HG03196 (cell line): Measurements from ENCODE around the gene CELF1.

ENCODE experiments used
- ATAC-seq: cut with Tn5 transposase; IDR thresholded peaks from one replicate; pipeline ENCODE4 v1.9.1; 2021; ENCODE audit not compliant: unreplicated experiment

CELF1 gene

GRCh38 chr11:47552566-47553405, at the start of gene CELF1:
Gene CELF1 (minus strand): TSS chr11:47553132. CDS start chr11:47499523, 53,609 bp downstream.
- ATAC-seq: peak; percentile 87

GRCh38 chr11:47599902-47600301, 47.0 kb upstream of the CELF1 start:
- ATAC-seq: no peak

DNA sequence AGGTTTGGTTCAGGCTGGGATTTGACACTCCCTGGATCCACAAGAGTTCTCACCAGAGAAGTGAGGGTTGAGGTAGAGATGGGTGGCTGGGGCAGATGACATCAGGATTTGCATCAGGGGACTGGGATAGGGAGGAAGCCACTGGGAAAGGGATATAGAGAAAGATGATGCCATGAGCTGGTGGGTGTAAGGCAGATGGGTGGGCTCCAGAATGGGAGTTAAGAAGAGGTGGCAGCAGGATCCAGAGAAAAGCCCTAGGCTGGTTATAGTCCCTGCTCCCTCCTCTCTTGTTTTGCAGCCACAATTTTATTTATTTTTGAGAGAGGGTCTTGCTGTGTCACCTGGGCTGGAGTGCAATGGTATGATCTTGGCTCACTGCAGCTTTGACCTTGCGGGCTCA, 43.0 kb upstream of the CELF1 start:
- ATAC-seq: no peak

GRCh38 chr11:47595029-47595428, 42.1 kb upstream of the CELF1 start:
- ATAC-seq: no peak

DNA sequence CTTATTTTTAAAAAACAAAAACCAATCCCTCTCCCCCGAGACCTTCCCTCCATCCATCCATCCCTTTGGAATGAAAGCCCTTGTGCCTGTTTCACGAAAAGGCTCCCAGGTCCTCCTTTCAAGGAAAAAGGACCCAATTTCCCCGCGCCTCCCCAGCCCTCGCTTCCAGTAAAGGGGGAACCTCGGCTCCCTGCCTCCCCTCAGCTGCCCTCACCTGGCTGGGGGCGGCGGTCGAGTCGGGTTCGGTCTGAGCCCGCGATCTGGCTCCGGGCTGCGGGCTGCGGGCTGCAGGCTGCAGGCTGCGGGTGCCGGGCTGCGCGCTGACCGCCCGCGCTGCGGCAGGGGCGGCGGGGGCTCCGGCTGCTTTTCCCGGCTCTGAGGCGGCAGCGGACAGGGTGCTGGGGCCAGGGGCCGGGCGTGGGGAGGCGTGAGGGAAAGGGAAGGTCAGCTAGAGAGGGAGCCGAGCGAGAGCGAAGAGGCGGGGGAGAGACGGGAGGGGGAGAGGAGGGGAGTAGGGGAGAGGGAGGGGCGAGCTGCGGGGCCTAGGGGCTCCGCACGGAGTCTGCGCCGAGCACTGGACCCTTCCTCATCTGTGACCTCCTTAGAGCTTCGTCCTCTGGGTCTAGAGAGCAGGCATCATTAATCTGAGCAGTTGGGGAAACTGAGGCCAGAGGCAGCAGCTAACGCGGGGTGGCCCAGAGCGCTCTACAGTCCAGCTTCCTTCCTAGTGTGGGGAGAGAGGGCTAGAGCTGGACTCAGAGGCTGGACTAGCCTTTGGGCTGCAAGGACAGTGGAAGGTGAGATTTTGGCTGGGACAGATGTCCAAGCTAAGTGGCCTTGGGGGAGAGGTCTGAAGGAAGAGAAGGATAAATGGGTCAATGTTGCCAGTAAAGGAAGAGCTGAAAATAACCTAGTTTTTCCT, 41.3 kb upstream of the CELF1 start, which contains the start of gene C1QTNF4:
TSS of gene C1QTNF4 (minus strand) at position 478 of the 922 bp plus-strand sequence. CDS start 3,601 bp downstream, outside the sequence.
- no peak for ATAC-seq

- ATAC-seq: no peak
Measured at GRCh38 chr11:47593492-47593933, 40.6 kb upstream of the CELF1 start.

- ATAC-seq: no peak
Measured at GRCh38 chr11:47592970-47593369, 40.0 kb upstream of the CELF1 start.

DNA sequence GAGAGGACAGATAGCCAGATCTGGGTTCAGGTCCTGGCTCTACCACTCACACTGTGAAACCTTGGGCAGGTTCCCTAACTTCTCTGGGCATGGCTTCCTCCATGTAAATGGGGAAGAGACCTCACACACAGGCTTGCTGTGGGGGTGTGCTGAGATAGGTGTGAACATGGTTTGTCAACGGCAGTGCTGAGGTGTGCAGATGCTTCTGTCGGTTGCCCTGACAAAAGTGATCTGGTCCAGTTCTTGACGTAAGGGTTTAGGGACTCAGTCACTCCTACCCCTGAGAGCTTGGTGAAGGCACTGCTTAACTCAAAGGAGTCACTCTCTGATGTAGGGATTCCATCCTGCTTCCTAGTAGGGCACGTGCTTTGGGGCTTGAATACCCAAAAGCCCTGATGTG, 39.3 kb upstream of the CELF1 start:
- ATAC-seq: no peak

GRCh38 chr11:47591764-47592163, 38.8 kb upstream of the CELF1 start:
- ATAC-seq: no peak

- no peak for ATAC-seq
Measured at GRCh38 chr11:47589977-47590861, 37.3 kb upstream of the CELF1 start.

DNA sequence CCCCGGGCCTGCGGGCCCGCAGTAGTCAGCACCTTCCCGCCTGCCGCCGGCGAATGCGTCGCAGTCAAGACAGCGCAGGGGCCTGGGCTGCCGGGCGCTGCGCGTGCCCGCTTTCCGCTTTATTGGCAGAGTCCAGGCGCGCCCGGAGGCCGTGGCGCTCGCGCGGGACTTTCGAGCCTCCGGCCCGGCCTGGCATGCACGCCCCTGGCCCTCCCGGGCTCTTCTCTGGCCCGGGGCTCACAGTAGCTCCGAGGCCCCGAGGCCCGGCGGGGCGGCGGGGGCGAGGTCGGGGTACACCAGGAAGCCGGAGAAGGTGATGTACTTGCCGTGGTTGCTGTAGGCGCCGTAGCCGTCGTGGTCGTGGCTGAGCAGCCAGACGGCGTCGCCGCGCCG, 36.6 kb upstream of the CELF1 start:
- no peak for ATAC-seq

DNA sequence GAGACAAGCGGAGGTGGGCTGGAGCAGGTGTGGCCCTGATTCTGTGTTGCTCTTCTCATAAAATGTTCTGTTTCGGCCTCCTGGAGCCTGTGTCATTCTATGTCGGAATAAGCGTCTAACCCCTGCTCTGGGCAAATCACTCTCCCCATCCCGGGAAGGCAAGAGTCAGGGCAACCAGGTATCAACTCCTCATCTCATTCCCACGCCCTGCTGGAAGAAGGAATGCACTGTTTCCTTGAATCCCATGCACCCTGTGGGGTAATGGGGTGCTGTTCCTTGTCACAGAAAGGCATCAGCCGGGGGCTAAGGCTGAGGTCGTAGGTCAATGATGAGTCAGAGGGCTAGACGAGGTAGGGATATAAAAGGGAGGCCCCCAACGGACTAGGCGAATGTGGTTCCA, 36.2 kb upstream of the CELF1 start:
- no peak for ATAC-seq

DNA sequence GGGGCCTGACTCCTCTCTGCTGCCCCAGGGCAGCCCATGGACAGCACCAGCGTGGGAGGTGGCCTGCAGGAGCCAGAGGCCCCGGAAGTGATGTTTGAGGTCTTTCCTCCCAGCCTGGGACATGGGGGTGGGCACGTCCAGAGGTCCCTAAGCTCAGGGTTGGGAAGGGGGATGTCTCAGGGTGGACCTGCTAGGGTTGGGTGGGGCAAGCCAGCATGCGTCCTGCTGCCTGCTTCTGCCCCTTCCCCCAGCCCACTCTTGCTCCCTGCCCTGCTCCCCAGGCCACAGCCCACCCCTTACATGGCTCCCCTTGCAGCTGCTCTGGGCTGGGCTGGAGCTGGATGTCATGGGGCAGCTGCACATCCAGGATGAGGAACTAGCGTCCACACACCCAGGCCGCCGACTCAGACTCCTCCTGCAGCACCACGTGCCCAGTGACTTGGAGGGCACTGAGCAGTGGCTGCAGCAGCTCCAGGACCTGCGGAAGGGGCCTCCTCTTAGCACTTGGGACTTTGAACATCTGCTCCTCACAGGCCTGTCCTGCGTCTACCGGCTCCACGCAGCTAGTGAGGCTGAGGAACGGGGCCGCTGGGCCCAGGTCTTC, 34.9 kb upstream of the CELF1 start:
- no peak for ATAC-seq

GRCh38 chr11:47587039-47587716, 34.2 kb upstream of the CELF1 start:
- no peak for ATAC-seq

DNA sequence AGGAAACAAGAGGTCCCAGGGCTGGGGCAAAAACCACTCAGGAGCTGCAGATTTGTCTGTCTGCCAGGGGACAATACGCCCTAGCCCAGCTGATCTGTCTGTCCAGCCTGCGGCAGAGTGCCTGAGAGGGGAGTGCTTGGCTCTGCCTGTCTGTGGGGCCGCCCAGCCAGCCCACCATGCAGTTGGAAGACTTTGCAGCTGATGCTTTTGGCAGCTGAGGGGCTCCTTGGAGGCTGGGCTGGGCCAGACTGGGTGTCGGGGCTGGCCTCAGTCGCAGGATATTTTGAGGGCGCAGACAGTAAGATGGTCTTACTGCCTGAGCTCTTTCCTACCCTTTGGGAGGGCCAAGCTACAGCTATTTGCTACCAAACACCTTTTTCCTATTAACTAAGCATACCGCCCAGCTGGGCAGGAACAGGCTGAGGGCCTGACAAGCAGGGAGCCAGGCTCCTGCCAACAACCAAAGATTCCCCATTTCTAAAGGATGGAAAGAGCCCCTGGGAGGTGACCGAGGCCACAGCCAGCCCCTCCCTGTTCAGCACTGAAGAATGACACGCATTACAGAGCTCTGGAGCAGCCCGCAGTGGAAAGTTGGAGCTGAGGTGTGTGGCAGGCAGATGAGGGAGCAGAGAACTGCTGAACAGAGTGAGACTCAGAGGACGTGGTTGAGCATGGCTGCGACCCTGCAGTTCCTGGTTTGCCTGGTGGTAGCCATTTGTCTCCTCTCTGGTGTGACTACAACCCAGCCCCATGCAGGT, 33.3 kb upstream of the CELF1 start, which contains the start of gene FAM180B:
TSS of gene FAM180B (plus strand) at position 581 of the 758 bp plus-strand sequence. CDS start at position 672, 91 bp downstream.
- ATAC-seq: no peak

DNA sequence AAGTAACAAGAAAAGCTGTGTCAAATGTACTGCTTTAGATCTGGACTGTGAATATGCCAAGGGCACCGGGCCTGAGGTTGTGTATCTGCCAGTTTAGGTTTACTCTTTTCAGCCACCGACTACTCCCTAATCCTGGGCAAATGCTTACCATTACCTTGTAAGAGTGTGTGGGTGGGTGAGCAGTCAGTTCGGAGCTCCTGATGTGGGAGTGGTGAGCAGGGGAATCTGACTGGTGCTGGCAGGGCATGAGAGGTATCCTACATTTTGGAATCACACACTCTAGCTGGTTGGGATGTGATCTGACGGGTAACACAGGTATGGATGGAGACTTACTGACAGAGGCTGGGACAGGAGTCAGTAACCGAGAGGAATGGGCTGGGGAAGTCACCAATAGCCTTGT, 30.9 kb upstream of the CELF1 start:
- ATAC-seq: no peak

DNA sequence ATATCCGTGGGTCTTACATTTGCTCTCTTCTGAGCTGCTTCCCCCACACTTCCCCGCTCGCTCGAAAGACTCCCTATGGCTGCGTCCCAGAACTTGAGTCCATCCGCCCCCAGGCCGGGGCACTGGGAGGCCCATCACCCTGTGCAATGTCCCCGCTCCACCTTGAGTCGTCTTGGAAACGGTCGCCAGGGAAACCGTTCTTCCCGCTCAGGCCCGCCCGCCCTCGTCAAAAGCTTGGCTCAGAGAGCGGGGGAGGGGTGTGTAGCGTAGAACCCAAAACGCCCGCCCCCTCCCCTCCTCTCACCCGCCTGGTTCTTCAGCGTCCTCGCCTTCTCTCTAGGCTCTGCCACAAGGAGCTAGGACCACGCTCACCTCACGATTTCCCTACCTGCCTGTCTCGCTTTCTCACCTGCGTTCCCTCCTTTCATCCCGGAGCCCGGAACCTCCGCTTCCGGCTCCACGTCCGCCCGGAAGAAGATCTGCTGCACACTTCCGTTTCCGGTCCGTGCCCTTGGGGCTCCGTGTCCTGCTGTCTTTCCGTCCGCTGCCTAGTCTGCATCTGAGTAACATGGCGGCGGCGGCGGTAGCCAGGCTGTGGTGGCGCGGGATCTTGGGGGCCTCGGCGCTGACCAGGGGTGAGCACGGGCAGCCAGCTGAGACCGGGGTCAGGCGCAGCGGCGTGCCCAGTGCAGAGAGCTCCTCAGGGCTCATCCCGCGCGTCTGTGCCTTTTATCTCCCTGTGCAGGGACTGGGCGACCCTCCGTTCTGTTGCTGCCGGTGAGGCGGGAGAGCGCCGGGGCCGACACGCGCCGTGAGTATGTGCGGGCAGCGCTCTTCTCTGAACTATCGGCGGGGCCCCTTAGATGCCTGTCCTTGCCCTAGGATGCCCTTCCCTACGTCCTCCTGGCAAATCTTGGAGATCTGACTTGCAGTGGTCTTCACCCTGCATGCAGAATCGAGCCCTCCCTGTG, 25.9 kb upstream of the CELF1 start, which contains the start of the genes KBTBD4 and NDUFS3:
TSS of gene KBTBD4 (minus strand) at position 447 of the 971 bp plus-strand sequence. CDS start at position 428, 19 bp downstream.
TSS of gene NDUFS3 (plus strand) at position 551 of the 971 bp plus-strand sequence. CDS start at position 569, 18 bp downstream.
- peak; percentile 90 for ATAC-seq
